Right forelimb (tissue), 1 donor: ENCODE results near the gene TAS2R13.

ENCODE experiments used
- DNase-seq: peaks from one replicate; pipeline ENCODE4 v3.0.0-alpha.2; 2018

The TAS2R13 gene

DNA sequence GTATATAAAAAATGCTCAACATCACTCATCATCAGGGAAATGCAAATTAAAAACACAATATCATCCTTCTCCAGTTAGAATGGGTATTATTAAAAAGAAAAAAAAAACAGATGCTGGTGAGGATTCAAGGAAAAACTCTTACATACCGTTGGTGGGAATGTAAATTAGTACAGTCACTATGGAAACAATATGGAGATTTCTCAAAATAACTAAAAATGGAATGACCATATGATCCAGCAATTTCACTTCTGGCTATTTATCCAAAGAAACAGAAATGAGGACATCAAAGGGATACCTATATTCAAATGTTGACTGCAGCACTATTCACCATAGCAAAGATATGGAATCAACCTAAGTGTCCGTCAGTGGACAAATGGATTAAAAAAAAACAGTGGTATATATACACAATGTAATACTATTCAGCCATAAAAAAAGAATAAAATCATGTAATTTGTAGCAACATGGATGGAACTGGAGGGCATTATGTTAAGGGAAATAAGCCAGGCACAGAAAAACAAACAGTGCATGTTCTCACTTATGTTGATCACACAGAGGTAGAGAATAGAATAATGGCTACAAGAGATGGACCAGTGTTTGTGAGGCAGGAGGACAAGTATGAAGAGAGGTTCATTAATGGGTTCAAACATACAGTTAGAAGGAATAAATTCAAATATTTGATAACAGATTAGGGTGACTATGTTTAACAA is 45.7 kb downstream of the TAS2R13 start:
- DNase-seq = no peak

DNA sequence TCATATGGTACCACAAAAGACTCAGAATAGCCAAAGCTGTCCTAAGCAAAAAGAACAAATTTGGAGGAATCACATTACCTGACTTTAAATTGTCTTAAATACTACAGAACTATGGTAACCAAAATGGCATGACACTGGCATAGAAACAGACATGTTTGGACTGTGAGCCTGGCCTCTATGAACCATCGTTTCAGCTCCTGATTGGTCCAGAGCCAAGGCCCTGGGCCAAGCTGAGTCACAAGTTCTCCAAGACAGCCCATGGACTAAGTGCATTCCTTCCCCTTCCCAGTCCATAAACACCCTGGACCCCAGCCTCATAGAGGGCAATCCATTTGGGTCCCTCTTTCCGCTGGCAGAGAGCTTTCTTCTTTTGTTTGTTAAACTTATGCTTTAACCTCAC is 48.0 kb downstream of the TAS2R13 start:
- no peak for DNase-seq
